Measurements from ENCODE around the gene TBX21. TPM values are rescaled to one million over a fixed set of nuclear protein-coding genes. Genes with fewer than 3 reads are reported as not detected.

TBX21 gene
- total RNA-seq, 1 donor from 2014 or later: not detected

DNA sequence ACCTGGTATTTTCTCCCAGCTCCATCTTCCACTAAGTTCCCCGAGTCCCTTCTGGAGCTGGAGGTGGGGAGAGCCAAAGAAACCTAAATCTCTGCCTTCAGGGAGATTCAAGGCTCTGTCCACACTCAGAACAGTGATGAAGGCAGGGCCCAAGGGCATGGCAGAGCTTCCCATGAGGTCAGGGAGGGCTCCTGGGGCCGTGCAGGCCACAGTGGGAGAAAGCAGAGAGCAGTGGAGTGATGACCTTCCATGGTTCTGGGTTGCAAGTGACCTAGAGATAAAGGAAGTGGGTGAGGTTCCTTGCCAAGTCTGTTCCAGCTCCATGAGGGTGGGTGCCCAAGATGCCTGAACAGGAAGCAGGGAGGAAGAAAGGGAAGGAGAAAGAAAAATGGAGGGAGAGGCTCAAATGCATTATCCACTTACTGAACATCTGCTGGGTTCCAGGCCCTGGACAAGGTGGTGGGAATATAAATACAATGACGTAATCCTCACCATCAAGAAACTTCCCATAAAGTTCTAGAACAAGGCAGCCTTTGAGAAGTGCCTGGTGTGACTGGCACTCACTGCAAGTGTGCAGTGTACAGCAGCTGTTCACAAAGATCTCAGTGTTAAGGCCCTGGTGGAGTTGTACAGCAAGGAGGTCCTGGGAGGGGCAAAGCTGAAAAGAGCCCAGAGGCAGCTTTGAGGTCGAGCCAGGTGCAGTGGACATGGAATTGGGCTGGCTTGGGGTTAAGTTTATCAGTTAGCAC, 25.8 kb upstream of the TBX21 start:
- Mint-ChIP-seq H3K9me3 (ENCODE audit: unreplicated experiment) (peaks cover 6% of the 10 kb centered on the region), H3K27ac (ENCODE audit: unreplicated experiment) (no peak overlapping the region), H3K4me1 (ENCODE audit: low read depth, unreplicated experiment) (peaks cover 6% of the 10 kb centered on the region), H3K36me3 (ENCODE audit: unreplicated experiment) (peaks cover 7% of the 10 kb centered on the region), H3K4me3 (ENCODE audit: unreplicated experiment) (no peak overlapping the region), H3K27me3 (ENCODE audit: unreplicated experiment) (peaks cover 21% of the 10 kb centered on the region)
- no peak for DNase-seq
- TF ChIP-seq, protein P1, sequence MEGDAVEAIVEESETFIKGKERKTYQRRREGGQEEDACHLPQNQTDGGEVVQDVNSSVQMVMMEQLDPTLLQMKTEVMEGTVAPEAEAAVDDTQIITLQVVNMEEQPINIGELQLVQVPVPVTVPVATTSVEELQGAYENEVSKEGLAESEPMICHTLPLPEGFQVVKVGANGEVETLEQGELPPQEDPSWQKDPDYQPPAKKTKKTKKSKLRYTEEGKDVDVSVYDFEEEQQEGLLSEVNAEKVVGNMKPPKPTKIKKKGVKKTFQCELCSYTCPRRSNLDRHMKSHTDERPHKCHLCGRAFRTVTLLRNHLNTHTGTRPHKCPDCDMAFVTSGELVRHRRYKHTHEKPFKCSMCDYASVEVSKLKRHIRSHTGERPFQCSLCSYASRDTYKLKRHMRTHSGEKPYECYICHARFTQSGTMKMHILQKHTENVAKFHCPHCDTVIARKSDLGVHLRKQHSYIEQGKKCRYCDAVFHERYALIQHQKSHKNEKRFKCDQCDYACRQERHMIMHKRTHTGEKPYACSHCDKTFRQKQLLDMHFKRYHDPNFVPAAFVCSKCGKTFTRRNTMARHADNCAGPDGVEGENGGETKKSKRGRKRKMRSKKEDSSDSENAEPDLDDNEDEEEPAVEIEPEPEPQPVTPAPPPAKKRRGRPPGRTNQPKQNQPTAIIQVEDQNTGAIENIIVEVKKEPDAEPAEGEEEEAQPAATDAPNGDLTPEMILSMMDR (IDR thresholded peaks at IDR 0.05; ENCODE audit: partially characterized antibody, unreplicated experiment): no peak

DNA sequence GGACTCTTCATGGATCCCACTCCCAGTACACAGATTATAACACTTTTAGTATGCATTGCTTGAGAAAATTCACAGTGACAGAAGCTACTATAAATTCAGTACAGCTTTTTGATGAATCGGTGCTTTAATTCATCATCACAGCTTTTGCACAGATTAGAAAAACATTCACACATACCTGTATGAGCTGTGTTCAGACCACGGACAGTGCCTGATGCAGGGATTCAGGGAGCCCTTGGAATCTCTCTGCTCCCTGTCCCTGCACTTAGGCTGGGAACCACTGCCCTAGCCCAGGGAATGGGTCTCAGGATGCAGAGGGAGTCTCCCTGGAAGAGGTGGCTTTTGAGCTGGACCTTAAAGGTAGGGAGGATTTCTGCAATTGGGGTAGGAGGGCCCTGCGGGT, 25.2 kb upstream of the TBX21 start:
- DNase-seq: no peak
- Mint-ChIP-seq H3K4me3 (ENCODE audit: unreplicated experiment) (no peak overlapping the region), H3K27ac (ENCODE audit: unreplicated experiment) (no peak overlapping the region), H3K9me3 (ENCODE audit: unreplicated experiment) (peaks cover 6% of the 10 kb centered on the region), H3K4me1 (ENCODE audit: low read depth, unreplicated experiment) (peaks cover 6% of the 10 kb centered on the region), H3K36me3 (ENCODE audit: unreplicated experiment) (peaks cover 7% of the 10 kb centered on the region), H3K27me3 (ENCODE audit: unreplicated experiment) (peaks cover 21% of the 10 kb centered on the region)
- TF ChIP-seq, protein P1 (IDR thresholded peaks at IDR 0.05; ENCODE audit: partially characterized antibody, unreplicated experiment): no peak

DNA sequence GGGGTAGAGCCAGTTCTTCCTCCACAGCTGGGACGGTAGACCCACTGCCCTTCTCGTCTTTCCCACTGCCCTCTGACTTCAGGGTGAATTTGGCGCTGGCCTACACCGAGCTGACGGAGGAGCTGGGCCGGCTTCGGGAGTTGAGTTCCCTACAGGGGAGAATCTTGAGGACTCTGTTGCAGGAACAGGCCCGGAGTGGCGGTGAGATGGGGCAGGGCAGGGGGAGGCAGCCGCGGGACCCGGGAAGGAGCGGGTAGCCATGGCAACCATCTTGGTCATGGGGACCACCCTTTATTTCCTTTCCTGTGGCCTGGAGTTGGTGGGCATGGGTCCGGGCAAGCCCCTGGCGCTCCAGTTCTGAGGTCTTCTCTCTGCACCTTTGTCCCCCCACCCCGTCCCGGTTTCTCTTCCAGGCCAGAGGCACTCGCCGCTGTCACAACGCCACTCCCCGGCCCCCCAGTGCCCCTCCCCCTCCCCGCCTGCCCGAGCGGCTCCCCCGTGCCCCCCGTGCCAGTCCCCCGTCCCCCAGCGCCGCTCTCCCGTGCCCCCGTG, 24.6 kb upstream of the TBX21 start:
- TF ChIP-seq, protein P1 (IDR thresholded peaks at IDR 0.05; ENCODE audit: partially characterized antibody, unreplicated experiment): no peak
- H3K27ac Mint-ChIP-seq (ENCODE audit: unreplicated experiment): no peak overlapping the region
- peaks cover 6% of the 10 kb centered on the region for H3K4me1 Mint-ChIP-seq (ENCODE audit: low read depth, unreplicated experiment)
- H3K36me3 Mint-ChIP-seq (ENCODE audit: unreplicated experiment): peaks cover 7% of the 10 kb centered on the region
- peaks cover 21% of the 10 kb centered on the region for H3K27me3 Mint-ChIP-seq (ENCODE audit: unreplicated experiment)
- DNase-seq: no peak
- peaks cover 6% of the 10 kb centered on the region for H3K9me3 Mint-ChIP-seq (ENCODE audit: unreplicated experiment)
- no peak overlapping the region for H3K4me3 Mint-ChIP-seq (ENCODE audit: unreplicated experiment)

DNA sequence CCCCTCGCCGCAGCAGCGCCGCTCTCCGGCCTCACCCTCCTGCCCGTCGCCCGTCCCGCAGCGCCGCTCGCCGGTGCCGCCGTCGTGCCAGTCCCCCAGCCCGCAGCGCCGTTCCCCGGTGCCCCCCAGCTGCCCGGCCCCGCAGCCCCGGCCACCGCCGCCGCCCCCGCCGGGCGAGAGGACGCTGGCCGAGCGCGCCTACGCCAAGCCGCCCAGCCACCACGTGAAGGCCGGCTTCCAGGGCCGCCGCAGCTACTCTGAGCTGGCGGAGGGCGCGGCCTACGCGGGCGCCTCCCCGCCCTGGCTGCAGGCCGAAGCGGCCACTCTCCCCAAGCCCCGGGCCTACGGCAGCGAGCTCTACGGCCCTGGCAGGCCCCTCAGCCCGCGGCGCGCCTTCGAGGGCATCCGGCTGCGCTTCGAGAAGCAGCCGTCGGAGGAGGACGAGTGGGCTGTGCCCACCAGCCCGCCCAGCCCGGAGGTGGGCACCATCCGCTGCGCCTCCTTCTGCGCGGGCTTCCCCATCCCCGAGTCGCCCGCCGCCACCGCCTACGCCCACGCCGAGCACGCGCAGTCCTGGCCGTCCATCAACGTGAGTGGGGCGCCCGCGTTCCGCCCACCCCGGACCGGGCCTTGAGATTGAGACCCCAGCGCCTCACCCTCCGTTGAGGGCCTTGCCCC, 24.0 kb upstream of the TBX21 start:
- H3K4me1 Mint-ChIP-seq (ENCODE audit: low read depth, unreplicated experiment): peaks cover 7% of the 10 kb centered on the region
- peaks cover 21% of the 10 kb centered on the region for H3K27me3 Mint-ChIP-seq (ENCODE audit: unreplicated experiment)
- TF ChIP-seq, protein P1 (IDR thresholded peaks at IDR 0.05; ENCODE audit: partially characterized antibody, unreplicated experiment): no peak
- peaks cover 8% of the 10 kb centered on the region for H3K9me3 Mint-ChIP-seq (ENCODE audit: unreplicated experiment)
- no peak overlapping the region for H3K27ac Mint-ChIP-seq (ENCODE audit: unreplicated experiment)
- peak; percentile 65 for DNase-seq
- peaks cover 7% of the 10 kb centered on the region for H3K36me3 Mint-ChIP-seq (ENCODE audit: unreplicated experiment)
- no peak overlapping the region for H3K4me3 Mint-ChIP-seq (ENCODE audit: unreplicated experiment)

DNA sequence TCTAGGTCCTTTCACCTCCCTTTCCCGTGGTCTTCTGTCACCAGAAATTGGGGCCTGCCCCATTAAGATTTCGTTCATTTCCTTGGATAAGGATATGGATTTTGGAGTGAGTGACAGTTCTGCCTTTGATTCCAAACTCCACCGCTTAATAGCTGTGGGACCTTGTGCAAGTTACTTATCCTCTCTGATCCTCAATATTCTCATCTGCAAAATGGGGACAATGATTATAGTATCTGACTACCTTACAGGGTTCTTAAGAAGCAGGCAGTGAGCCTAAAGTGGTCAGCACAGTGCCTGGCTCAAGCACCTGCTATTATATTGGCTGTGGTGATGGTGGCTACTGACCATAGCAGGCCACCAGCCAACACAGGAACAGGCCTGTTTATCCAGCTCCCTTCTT, 23.4 kb upstream of the TBX21 start:
- Mint-ChIP-seq H3K4me1 (ENCODE audit: low read depth, unreplicated experiment) (peaks cover 8% of the 10 kb centered on the region), H3K27me3 (ENCODE audit: unreplicated experiment) (peaks cover 21% of the 10 kb centered on the region), H3K36me3 (ENCODE audit: unreplicated experiment) (peaks cover 7% of the 10 kb centered on the region), H3K4me3 (ENCODE audit: unreplicated experiment) (no peak overlapping the region), H3K27ac (ENCODE audit: unreplicated experiment) (no peak overlapping the region), H3K9me3 (ENCODE audit: unreplicated experiment) (peaks cover 11% of the 10 kb centered on the region)
- TF ChIP-seq, protein P1 (IDR thresholded peaks at IDR 0.05; ENCODE audit: partially characterized antibody, unreplicated experiment): no peak
- no peak for DNase-seq

Data from glutamatergic neuron (in vitro differentiated cells).